Osteocyte (in vitro differentiated cells): ENCODE data around the gene TSTD2. TPM values are rescaled to one million over a fixed set of nuclear protein-coding genes. Genes with fewer than 3 reads are reported as not detected.
A peak's percentile ranks its signal among the peaks of the same experiment; 100 is the strongest.

ENCODE experiments used
- DNase-seq: peaks from one replicate; pipeline ENCODE4 v3.0.0; 2021; ENCODE audit warnings: mixed read lengths; ENCODE audit not compliant: unreplicated experiment; ENCODE audit errors: extremely low spot score
- H3K27ac Mint-ChIP-seq: one replicate; pipeline ENCODE4 v1.8.0; 2021; ENCODE audit warnings: mild to moderate bottlenecking, mixed read lengths; ENCODE audit not compliant: unreplicated experiment
- H3K27me3 Mint-ChIP-seq: one replicate; pipeline ENCODE4 v1.8.0; 2021; ENCODE audit warnings: mixed read lengths; ENCODE audit not compliant: unreplicated experiment
- H3K36me3 Mint-ChIP-seq: one replicate; pipeline ENCODE4 v1.8.0; 2021; ENCODE audit warnings: mixed read lengths; ENCODE audit not compliant: unreplicated experiment
- H3K4me1 Mint-ChIP-seq: one replicate; pipeline ENCODE4 v1.8.0; 2021; ENCODE audit warnings: mixed read lengths; ENCODE audit not compliant: unreplicated experiment
- H3K4me3 Mint-ChIP-seq: one replicate; pipeline ENCODE4 v1.8.0; 2021; ENCODE audit warnings: mild to moderate bottlenecking, moderate library complexity, mixed read lengths; ENCODE audit not compliant: unreplicated experiment
- H3K9me3 Mint-ChIP-seq: one replicate; pipeline ENCODE4 v1.8.0; 2021; ENCODE audit warnings: mixed read lengths; ENCODE audit not compliant: unreplicated experiment
- CTCF ChIP-seq: fragments of 200-600 bp; sonication (generic); IDR thresholded peaks from 2 replicates; pipeline ENCODE4 v1.5.0; 2021; ENCODE audit warnings: antibody characterized with exemption, mild to moderate bottlenecking, moderate library complexity
- total RNA-seq: library from RNA; stranded (reverse); gene quantifications from 2 replicates; pipeline ENCODE4 v1.2.1, GENCODE V29; 2021

The TSTD2 gene
- total RNA-seq, 1 donor from 2014 or later = 23.3 TPM

DNA sequence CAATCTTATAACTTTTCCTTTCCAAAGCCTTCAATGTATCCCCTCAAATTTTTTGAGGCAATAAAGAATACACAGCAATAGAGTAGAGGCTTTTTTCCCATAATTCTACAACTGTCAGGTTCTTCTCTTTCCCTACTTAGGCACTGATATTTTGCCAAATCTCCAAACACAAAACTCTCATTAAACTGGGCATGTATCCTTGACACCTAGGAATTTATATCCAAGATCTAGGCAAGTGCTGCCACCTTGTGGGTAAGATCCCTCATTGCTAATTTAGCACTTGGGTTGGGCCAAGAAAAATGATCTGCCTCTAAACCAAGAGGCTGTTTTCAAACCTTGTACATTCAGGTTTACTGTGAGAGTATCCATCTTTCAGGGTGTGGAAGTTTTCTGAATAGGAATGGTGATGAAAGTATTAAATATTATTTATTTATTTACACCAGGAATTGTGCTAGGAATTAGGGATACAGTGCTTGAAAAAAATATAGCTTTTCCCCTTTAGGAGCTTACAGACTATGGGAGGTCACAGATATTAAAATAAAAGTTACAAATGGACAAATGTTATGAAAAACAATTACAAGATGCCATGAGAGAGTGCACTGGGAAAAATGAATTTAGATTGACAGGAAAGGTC, 17.6 kb downstream of the TSTD2 start:
- DNase-seq = peak; percentile 83
- Mint-ChIP-seq H3K9me3 (no peaks in the 10 kb centered on the region), H3K36me3 (peaks cover 24% of the 10 kb centered on the region), H3K27ac (no peak overlapping the region), H3K4me1 (no peaks in the 10 kb centered on the region), H3K4me3 (no peak overlapping the region), H3K27me3 (no peaks in the 10 kb centered on the region)
- peak; percentile 83 for TF ChIP-seq CTCF

GRCh38 chr9:97604901-97605645, 28.1 kb downstream of the TSTD2 start:
- Mint-ChIP-seq H3K9me3 (no peaks in the 10 kb centered on the region), H3K4me3 (no peak overlapping the region), H3K27ac (no peak overlapping the region), H3K27me3 (no peaks in the 10 kb centered on the region), H3K4me1 (no peaks in the 10 kb centered on the region), H3K36me3 (peaks cover 37% of the 10 kb centered on the region)
- DNase-seq = peak; percentile 77
- TF ChIP-seq CTCF = no peak

GRCh38 chr9:97602430-97602829, 30.7 kb downstream of the TSTD2 start:
- no peak for TF ChIP-seq CTCF
- Mint-ChIP-seq H3K27ac (no peak overlapping the region), H3K4me1 (peaks cover 4% of the 10 kb centered on the region), H3K4me3 (no peak overlapping the region), H3K9me3 (no peaks in the 10 kb centered on the region), H3K27me3 (no peaks in the 10 kb centered on the region), H3K36me3 (peaks cover 34% of the 10 kb centered on the region)
- peak; percentile 76 for DNase-seq

GRCh38 chr9:97601228-97601898, 31.8 kb downstream of the TSTD2 start:
- H3K27me3 Mint-ChIP-seq = no peaks in the 10 kb centered on the region
- peak; percentile 30 for DNase-seq

More at GRCh38 chr9:97601228-97601898, 31.8 kb downstream of the TSTD2 start:
- peaks cover 4% of the 10 kb centered on the region for H3K4me1 Mint-ChIP-seq
- peaks cover 28% of the 10 kb centered on the region for H3K36me3 Mint-ChIP-seq
- TF ChIP-seq CTCF = no peak
- no peaks in the 10 kb centered on the region for H3K9me3 Mint-ChIP-seq
- H3K4me3 Mint-ChIP-seq = no peak overlapping the region
- H3K27ac Mint-ChIP-seq = no peak overlapping the region
